Adrenal gland (tissue), 5 donors: Measurements from ENCODE around the gene SZRD1.

ENCODE experiments used
- POLR2A ChIP-seq, 2 donors: fragments of 450-650 bp; IDR thresholded peaks; one replicate each; pipeline ENCODE4 v1.6.1; 2017; ENCODE audit warnings: antibody characterized with exemption in 2 of 2, mild to moderate bottlenecking in 2 of 2, moderate library complexity in 1 of 2
- TF ChIP-seq, protein P1 (sequence below), 6 experiments: fragments of 450-650 bp in 4 of 6; fragments of 200-600 bp in 2 of 6; sonication (generic) in 1 of 6; IDR thresholded peaks; 1 replicate in 5 of 6; 2 replicates in 1 of 6; pipeline versions ENCODE4 v1.5.1 to v1.8.0; 2016 to 2021; ENCODE audit warnings: antibody characterized with exemption in 6 of 6, mild to moderate bottlenecking in 2 of 6, moderate library complexity in 1 of 6
- donor health status: DM: no; HTN: no; CAD: no.

- TF ChIP-seq, protein P1, sequence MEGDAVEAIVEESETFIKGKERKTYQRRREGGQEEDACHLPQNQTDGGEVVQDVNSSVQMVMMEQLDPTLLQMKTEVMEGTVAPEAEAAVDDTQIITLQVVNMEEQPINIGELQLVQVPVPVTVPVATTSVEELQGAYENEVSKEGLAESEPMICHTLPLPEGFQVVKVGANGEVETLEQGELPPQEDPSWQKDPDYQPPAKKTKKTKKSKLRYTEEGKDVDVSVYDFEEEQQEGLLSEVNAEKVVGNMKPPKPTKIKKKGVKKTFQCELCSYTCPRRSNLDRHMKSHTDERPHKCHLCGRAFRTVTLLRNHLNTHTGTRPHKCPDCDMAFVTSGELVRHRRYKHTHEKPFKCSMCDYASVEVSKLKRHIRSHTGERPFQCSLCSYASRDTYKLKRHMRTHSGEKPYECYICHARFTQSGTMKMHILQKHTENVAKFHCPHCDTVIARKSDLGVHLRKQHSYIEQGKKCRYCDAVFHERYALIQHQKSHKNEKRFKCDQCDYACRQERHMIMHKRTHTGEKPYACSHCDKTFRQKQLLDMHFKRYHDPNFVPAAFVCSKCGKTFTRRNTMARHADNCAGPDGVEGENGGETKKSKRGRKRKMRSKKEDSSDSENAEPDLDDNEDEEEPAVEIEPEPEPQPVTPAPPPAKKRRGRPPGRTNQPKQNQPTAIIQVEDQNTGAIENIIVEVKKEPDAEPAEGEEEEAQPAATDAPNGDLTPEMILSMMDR (IDR thresholded peaks at IDR 0.05) = no peak
- no peak for TF ChIP-seq POLR2A (IDR thresholded peaks at IDR 0.05)
These were observed 73.1 kb downstream of the SZRD1 start for GRCh38 chr1:16440131-16440469.
